ENCODE data around the gene XAB2.

XAB2 gene

DNA sequence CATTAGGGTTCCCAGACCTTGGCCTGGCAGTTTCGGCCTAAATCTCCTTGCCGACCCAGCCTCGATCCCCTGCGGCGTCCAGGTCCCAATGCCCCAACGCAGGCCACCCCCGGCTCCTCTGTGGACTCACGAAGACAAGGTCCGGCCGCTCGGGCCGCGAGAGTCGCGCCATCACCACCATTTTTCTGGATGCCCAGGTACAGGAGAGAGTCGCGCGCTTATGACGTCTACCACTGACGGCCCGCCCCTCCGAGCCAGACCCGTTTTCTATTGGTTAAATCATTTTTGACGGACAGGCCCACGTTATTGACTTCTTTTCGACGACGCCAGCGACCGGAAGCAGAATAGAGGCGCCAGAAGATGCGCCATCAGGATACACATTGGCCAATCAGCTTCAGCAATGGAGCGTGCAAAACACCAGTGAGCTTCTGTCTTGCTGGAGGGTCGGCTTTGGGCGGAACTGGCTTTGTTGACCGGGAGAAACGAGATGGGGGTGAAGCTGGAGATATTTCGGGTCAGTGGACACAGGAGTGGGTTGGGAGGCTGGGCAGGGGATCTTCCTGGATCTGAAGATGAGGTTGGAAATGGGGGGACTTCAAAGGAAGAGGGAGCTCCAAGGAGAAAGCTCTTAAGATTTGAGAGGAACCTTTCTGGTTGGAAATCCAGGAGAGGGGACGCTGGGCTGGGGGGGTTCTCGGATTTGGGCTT is at the start of gene XAB2, which contains the start of gene PET100:
Gene XAB2 (minus strand): TSS at position 199 of the 708 bp plus-strand sequence. CDS start 18 bp downstream, at position 181.
Gene PET100 (plus strand): TSS at position 447 of the 708 bp plus-strand sequence. CDS start 41 bp downstream, at position 488.
- H3K27ac ChIP-seq, result peak within 1 kb of the TSS in 20 of 21 experiments; percentile 67 to 94 (median 86)
- H3K4me3 ChIP-seq, result peak within 1 kb of the TSS; percentile 66 to 100 (median 97)

DNA sequence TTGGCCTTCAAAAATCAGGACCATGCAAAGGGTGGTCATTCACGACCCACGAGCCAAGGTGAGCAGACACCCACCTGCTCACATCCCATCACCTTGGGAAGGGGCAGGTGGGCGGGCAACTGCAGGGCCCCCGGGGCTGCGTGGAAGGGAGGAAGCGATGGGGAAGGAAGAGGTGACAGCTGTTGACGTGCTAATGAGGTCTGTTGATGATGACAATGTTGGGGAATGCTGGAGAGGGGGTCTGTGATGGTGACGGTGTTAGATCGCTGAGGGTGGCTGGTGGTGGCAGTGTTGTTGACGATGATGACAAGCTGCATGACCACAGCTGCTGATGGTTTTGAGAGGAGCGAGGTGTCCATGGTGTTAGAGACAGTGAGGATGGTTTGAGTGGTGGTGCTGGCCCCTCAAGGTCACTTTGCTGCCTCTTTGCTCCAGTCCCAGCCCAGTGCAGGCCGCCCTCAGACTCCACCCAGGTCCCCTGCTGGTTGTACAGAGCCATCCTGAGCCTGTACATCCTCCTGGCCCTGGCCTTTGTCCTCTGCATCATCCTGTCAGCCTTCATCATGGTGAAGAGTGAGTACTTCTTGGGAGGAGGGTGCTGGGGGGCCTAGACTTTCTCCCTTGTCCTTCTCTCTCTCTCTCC is 48.4 kb upstream of the XAB2 start:
- peak overlapping the region in 1 of 21 experiments; percentile 48 for H3K27ac ChIP-seq

DNA sequence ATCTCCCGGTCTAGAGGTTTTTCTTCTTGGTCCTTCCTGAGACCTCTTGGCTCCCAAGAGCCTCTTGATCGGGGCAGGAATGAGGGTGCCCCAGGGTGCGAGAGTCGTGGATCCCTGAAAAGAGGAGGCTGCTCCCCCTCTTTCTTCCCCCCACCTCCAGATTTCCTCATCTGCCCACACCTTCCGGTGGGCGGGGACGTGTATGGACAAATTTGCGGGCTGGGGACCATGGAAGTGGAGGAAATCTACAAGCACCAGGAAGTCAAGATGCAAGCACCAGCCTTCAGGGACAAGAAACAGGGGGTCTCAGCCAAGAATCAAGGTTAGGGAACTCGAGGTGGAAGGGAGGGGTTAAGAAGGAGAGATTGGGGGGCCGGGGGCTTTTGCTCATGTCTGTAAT is 47.5 kb upstream of the XAB2 start, which contains the start of gene MCEMP1:
Gene MCEMP1 (plus strand): TSS at position 237 of the 400 bp plus-strand sequence. CDS start 31 bp downstream, at position 268.
- peak within 1 kb of the TSS in 3 of 21 experiments; percentile 0 to 48 (median 26) for H3K27ac ChIP-seq

More for the DNA sequence above, 48.4 kb upstream of the XAB2 start:
- no peak overlapping the region for H3K4me3 ChIP-seq

DNA sequence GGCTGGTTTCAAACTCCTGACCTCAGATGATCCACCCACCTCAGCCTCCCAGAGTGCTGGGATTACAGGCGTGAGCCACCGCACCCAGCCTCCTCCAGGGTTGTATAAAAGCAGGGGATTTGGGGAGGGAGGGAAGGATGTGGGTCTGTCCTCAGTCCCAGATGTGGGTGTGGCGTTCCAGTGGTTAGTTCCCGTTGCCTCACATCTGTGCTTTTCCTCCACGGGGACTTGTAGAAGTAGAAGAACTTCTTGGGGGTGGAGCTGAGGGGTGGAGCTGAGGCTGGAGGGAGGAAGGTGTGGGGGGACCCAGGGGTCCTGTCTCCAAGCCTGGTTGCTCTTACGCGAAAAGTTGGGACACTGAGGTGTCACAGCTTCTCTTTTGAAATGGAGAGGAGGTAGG is 47.0 kb upstream of the XAB2 start:
- no peak overlapping the region for H3K4me3 ChIP-seq
- H3K27ac ChIP-seq, result peak overlapping the region in 1 of 21 experiments; percentile 26

More for the DNA sequence above, 47.5 kb upstream of the XAB2 start, which contains the start of gene MCEMP1:
- H3K4me3 ChIP-seq, result no peak within 1 kb of the TSS

DNA sequence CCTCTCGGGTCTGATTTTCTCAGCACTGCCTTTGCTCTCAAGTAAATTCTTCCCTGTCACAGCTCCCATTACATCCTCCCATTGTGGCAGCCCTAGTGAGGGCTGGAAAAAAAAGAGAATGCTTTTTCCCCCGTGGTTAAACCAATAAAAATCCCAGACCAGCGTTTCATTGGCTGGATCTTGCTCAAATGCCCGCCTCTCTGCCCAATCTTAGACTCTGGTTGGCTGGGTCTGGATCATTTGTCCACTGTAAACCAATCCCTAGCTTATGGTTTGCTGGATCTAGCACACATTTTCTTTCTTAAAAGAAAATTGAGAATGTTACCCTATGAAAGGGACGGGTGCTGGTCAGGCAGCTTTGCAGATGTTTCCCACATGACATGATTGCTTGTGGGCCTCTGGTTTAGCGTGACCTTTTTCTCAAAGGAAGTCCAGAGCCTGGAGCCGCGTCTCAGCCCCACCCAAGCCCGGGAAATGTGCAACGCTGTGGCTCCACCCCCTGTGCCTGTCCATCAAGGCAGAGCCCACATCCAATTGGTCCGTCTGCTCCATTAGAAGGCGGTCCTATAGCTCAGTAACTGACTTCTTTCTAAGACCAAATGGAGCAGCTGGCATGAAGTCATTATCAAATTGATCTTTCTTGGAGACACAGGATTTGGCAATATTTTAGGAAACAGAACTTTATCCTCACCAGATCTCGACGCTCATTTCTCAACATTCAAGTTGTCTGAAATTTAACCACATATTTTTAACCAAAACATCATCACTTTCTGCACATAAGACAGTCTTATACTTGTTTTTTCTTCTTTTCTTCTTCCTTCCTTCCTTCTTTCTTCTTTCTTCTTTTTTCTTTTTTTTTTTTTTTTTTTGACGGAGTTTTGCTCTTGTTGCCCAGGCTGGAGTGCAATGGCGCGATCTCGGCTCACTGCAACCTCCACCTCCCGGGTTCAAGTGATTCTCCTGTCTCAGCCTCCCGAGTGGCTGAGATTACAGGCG is 45.0 kb upstream of the XAB2 start:
- no peak overlapping the region for H3K4me3 ChIP-seq
- H3K27ac ChIP-seq, result peak overlapping the region in 1 of 21 experiments; percentile 21

DNA sequence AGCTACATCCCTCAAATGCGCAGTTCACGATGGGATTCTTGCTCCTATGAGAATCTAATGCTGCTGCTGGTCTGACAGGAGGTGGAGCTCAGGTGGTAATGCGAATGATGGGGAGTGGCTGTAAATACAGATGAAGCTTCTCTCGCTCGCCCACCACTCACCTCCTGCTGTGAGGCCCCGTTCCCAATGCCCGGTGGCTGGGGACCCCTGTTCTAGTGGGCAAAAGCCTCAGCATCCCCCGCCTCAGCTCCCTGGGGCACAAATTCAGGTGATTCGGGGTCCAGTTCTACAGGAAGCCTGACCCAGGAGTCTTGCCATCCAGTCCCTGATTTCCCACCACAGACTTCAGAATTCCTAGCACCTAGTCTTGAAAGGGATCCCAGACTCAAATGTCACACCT is 43.2 kb upstream of the XAB2 start:
- no peak overlapping the region for H3K4me3 ChIP-seq
- no peak overlapping the region for H3K27ac ChIP-seq

DNA sequence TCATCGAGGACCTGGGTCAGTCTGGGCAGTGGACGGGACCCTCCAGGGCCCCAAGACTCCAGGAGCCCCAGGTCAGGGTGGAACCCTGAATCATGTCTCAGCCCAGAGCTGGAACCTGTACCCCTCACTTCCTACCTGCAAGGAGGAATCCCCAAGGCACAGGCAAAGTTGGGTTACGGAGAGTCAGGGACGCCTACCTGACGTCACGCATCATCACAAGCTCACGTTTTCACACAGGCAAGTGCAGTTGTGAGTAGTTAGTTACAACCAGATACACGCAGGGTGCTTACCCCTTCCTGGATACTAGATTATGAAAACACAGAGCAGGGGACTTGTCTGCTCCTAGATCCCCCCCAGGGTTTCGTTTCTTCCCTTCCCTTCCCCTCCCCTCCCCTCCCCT is 41.4 kb upstream of the XAB2 start:
- H3K27ac ChIP-seq, result no peak overlapping the region
- no peak overlapping the region for H3K4me3 ChIP-seq

DNA sequence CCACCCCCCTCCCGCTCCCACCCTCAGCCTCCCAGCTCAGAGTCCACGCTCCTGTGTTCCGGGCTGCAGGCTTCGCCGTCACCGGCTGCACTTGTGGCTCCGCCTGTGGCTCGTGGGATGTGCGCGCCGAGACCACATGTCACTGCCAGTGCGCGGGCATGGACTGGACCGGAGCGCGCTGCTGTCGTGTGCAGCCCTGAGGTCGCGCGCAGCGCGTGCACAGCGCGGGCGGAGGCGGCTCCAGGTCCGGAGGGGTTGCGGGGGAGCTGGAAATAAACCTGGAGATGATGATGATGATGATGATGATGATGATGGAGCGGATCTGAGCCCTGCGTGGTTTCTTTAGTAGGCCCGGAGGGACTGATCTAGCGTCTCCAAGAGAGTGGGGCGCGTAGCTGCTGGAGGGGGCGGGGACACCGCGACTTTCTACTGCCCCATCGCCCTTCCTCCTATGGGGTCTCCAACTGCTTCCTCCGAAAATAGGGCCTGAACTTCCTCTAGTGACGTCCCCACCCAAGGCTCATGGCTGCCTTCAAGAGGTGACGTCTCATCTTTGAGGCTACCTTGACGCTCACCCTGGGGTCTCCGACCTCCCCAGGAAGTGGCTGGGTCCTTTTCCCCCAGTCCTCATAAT is 40.9 kb upstream of the XAB2 start:
- peak overlapping the region in 1 of 7 experiments; percentile 22 for H3K4me3 ChIP-seq

DNA sequence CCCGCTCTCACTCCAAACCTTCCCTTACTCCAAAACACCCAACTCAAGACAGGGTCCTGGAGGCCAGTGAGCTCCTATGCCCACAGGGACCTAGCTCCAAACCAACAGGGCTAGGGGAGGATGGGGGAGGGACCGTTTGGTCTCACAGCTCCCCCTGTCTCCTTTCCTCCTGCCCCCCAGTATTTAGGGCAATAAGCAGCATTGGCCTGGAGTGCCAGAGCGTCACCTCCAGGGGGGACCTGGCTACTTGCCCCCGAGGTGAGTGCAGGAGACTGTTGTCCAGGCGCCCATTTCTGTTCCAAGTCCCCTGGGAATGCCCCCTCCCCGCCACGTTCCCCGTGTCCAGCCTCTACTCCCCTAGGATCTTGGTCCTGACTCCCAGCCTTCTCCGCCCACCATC is 40.3 kb upstream of the XAB2 start:
- H3K4me3 ChIP-seq, result no peak overlapping the region
- no peak overlapping the region for H3K27ac ChIP-seq

More for the DNA sequence above, 40.9 kb upstream of the XAB2 start:
- no peak overlapping the region for H3K27ac ChIP-seq

DNA sequence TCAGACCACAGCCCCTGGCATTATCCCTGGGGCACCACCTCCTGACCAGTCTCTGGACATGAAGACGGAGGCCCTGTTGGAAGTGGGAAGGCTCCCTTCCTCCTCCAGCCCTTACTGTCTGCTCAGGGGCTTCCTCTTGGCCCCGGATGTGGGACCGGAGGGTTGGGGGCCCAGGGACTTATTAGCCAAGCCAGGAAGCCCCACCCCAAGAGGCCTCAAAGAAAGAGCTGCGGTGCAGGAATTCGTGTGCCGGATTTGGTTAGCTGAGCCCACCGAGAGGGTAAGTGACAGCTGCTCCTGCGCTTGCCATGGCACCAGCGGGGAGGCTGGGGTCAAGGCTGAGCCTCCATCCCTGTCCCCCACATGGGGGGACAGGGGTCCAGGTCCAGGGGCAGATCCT is 39.5 kb upstream of the XAB2 start, which contains the start of gene RETN:
Gene RETN (plus strand): TSS at position 208 of the 400 bp plus-strand sequence. CDS start 278 bp downstream, outside the sequence.
- Histone ChIP-seq H3K4me3 (no peak within 1 kb of the TSS), H3K27ac (no peak within 1 kb of the TSS)

DNA sequence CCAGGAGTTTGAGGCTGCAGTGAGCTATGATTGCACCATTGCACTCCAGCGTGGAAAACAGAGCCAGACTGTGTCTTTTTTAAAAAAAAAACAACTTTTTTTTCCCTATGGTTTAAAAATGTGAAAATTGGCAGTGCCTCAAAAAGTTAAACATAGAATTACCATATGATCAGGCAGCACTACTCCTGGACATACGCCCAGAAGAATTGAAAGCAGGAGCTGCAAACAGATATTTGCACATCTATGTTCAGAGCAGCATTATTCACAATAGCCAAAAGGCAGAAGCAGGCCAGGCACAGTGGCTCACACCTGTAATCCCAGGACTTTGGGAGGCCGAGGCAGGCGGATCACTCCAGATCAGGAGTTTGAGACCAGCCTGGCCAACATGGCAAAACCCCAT is 35.7 kb upstream of the XAB2 start:
- Histone ChIP-seq H3K4me3 (no peak overlapping the region), H3K27ac (no peak overlapping the region)

DNA sequence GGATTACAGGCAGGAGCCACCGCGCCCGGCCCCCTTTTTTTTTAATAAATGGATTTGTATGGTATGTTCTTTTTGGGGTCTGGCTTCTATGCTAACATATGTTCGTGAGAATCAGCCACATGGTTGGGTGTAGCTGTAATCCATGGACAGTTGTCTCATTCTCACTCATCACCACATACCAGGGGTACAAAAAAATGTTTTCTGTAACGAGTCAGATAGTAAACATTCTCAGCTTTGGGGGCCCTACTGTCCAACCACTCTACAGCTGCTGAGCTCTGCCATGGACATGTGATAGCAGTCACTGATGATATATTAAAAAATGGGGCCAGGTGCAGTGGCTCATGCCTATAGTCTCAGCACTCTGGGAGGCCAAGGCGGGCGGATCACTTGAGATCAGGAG is 34.4 kb upstream of the XAB2 start:
- Histone ChIP-seq H3K27ac (no peak overlapping the region), H3K4me3 (no peak overlapping the region)

DNA sequence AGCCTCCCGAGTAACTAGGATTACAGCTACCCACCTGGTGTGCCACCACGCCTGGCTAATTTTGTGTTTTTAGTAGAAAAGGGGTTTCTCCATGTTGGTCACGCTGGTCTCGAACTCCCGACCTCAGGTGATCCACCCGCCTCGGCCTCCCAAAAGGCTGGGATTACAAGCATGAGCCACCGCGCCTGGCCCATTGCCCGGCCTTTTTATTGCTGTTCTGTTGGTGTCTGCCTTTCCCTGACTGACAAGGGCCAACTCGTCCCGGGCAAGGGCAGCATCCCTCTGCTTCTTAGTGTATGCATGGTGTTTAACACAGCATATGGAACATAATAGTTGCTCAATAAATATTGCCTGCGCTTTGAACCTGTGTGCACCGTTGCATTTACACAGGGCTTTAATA is 33.3 kb upstream of the XAB2 start:
- no peak overlapping the region for H3K4me3 ChIP-seq
- H3K27ac ChIP-seq, result no peak overlapping the region

DNA sequence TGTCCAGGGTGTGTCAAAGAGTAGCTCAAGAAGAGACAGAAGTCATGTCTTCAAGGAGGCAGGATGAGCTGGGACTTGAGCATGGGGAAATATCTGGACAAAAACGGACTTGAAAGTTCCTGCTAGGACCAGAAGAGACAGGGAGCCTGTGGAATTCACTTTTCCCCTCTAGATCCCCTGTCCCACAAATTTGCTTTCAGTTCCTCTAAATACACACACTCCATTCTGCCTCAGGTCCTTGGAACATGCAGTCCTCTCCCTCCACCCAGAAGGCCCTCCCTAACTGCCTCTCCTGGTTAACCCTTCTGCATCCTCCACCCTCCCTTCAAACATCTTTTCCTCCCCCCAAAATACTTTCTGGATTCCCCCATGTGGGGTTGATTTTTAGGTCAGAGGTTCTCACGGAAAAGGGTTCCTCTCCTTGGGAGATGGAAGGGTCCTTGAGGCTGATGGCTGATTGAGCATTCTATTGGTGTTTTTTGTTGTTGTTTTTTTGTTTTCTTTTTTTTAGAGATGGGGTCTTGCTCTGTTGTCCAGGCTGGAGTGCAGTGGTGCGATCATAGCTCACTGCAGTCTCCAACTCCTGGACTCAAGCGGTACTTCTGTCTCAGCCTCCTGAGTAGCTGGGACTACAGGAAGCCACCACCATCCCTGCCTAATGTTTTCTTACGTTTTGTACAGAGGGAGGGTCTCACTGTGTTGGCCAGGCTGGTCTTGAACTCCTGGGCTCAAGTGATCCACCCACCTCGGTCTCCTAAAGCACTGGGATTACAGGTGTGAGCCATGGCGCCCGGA is 32.6 kb upstream of the XAB2 start:
- Histone ChIP-seq H3K4me3 (no peak overlapping the region), H3K27ac (no peak overlapping the region)

DNA sequence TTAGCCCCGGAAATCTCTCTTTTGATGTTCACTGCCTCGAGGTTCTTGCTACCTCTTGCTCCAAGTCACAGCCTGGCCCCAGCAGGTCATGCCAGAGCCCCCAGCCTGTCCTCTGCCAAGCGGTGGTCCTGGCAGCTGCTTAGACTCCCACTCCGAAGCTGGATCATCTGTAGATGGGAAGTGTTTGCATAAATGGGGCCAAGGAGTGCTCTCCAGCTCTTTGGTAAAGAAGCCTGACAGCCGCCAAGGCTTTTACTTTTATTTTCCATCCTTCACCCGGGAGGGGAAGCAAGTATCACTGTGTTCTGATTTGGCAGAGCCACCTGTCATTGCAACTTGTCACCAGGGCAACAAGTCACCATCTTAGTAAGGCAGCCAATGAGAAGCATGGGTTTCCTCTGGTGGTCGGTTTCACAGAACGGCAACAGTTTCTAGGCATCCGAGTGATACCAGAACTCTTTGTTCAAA is 28.9 kb upstream of the XAB2 start:
- Histone ChIP-seq H3K27ac (peak overlapping the region in 3 of 21 experiments; percentile 44 to 60 (median 59)), H3K4me3 (no peak overlapping the region)

DNA sequence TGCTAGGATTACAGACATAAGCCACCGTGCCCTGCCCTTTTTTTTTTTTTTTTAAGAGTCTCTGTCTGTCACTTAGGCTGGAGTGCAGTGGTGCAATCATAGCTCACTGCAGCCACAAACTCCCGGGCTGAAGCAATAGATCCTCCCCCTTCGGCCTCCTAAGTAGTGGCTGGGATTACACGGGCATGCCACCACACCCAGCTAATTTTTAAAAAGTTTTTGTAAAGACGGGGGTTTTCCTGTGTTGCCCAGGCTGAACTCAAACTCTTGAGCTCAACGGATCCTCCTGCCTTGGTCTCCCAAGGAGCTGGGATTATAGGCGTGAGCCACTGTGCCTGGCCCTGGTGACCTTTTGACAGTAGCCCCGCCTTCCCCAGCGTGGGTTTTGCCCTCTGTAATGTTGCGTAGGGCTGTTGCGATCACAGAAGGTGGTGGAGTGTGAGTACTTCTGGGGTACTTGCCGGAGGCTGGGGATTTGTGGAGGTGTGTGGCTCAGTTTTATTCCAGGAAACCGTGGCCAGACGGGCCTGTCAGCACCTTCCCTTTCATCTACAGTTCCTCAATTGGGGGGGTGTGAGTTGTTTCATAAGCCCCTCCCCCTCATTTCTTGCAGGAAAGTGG is 27.9 kb upstream of the XAB2 start:
- H3K27ac ChIP-seq, result peak overlapping the region in 4 of 21 experiments; percentile 46 to 66 (median 56)
- H3K4me3 ChIP-seq, result no peak overlapping the region

DNA sequence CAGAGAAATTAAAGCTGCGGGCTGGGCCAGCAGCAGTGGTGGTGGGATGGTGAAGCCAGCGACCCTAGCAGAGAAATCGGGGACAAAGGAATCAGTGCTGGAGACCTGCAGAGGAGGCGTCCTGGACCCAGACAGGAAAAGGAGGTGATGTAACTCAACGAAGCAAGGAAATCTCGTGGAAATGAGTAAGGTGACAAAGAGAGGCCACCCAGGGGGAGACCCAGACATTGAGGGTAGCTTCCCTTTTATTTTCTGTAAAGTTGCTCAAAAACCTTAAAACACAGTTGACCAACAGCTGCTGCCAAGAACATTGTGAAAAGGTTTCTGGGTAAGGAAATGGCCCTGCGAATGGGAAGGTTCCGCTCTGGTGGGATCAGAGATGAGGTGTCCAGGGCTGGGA is 26.2 kb upstream of the XAB2 start:
- Histone ChIP-seq H3K4me3 (no peak overlapping the region), H3K27ac (no peak overlapping the region)

DNA sequence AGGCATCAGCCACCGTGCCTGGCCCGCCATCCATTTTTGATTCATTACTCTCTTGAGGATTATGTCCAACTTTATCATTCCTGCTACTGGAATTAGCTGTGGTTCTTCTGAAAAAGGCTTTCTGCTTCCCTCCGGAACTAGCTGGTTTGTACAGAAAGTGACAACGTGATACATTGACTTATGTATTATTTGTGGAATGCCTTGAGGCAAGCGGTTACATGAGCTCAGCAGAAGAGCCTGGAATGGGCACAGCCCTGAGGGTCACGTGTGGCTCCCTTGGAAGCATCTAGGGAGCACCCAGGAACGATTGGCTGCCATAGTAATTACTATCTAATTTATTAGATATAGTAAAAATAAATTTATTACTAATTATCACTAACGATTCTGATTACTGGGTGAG is 25.1 kb upstream of the XAB2 start:
- Histone ChIP-seq H3K27ac (no peak overlapping the region), H3K4me3 (no peak overlapping the region)
